GM18505 (cell line): ENCODE measurements around the gene ATP5F1D.

Experiments used
- ATAC-seq: cut with Tn5 transposase; IDR thresholded peaks from one replicate; pipeline ENCODE4 v1.9.1; 2021; ENCODE audit not compliant: unreplicated experiment
- POLR2A ChIP-seq: IDR thresholded peaks from 4 replicates; pipeline ENCODE4 v1.6.1; 2011; ENCODE audit warnings: borderline replicate concordance; ENCODE audit not compliant: insufficient read depth, insufficient read length; ENCODE audit errors: extremely low read depth

Gene ATP5F1D

DNA sequence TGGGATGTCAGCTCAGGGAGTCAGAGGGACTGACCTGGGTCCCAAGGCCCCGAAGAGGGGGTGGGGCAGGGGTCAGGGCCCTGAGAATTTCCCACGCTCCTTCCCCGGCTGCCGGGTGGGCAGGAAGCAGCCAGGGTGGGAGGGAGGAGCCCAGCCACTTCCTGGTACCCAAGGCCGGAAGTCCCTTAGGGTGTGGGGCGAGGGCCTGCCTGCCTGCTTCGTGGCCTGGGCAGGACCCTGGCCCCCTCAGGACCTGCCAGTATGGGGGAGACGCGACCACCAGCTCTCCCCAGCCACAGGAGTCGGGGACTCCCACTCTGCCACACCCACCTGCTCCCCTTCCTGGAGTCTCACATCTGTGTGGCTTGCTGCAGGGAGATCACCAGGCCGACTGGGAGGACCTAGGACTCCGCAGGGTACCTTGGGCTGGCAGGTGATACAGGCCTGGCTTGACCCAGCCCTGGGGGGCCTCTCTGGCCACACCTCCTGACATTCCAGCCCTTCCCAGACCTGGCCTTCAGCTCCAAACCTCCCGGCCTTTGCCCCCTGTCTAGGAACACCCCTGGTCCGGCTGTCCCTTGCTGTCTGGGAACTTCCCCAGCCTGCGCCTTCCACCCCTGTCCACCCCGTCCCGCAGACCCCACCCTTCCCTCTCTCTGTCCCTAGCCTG, 17.8 kb downstream of the ATP5F1D start:
- peak; percentile 25 for ATAC-seq
- peak; percentile 85 for TF ChIP-seq POLR2A

DNA sequence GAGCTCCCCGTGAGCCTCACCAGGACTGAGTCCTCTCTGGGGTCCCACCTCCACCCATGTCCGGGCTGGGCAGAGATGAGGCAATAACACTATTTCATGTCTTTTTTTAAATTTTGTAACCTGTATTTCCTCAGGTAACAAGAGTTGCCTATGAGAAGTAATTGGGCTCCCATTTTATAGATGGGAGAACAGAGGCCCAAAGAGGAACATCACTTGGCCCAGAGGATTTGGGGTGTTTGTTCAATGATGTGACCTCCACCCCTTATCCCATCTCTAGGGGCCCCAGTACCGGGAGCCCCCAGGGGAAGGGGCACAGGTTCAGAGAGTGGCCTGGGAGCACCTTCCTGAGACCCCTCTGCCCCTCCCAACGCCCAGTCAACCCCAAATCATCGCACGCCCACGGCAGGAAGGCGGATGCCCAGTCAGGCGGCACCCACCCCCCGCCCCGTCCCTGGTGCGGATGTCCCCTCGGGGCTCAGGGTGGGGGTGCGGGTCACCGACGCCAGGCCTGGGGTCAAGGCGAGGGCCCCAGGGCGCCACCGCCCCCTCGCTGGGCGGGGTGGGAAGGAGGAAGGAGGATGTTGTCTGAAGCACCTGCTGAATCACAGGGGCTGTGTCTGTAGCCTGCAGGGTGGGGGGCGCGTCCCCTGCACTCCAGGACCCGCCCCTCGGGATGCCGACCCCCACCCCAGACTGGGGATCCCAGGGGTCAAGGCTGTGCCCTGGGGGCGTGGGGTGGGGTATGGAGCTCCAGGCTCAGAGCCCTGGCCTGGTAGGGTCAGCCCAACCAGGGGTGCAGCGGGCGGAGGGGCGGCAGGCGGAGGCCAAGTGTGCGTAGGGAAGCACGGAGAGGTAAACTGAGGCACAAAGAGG, 18.6 kb downstream of the ATP5F1D start:
- TF ChIP-seq POLR2A = no peak

DNA sequence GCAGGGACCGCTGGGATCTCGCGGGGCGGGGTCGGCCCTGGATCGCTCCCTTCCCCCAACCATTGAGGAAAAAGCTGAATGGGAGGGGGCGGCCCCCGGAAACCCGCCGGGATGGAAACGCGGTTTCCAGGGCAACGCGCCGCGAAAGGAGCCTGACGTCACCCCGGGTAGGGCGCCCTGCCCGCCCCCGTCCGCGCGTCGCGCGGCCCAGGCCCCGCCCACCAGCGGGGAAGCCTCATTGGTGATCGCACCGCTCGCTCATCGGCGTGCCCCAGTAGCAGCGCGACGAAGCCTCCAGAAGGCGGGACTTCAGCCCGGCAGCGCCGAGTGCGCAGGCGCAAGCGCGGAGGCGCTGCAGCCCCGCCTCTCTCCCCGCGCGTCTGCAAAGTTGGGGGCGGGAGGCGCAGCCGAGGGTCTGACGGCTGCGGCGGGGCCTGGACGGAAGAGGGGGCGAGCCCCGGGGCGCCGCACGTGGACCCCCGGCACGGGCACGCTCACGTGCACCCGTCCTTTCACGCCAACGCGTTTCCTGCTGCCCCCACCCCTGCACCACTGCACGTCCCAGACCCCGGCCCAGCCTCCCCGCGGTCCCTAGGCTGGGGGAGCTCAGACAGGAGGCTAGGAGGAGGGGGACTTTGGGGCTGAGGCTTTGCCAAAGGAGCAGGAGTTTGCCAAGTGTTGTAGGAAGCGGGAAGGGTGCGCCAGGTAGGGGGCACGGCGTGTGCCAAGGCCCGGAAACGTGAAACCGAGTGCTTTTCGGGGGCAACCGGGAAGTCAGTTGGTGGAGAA, 19.4 kb downstream of the ATP5F1D start:
- peak; percentile 50 for ATAC-seq
- peak; percentile 28 for TF ChIP-seq POLR2A

More for the DNA sequence above, 18.6 kb downstream of the ATP5F1D start:
- ATAC-seq = peak; percentile 5

DNA sequence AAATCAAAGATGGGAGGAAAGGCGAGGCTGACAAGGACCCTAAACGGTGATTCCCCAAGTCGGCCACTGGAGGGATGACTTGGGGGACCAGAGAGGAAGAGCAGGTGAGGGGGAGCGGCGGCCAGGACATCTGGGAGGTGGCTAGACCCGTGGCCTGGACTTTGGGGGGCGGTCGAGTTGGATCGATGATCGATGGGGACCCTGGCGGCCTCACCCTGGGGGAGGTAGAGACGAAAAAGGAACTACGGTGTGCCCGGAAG, 19.9 kb downstream of the ATP5F1D start:
- ATAC-seq = no peak
- TF ChIP-seq POLR2A = no peak

DNA sequence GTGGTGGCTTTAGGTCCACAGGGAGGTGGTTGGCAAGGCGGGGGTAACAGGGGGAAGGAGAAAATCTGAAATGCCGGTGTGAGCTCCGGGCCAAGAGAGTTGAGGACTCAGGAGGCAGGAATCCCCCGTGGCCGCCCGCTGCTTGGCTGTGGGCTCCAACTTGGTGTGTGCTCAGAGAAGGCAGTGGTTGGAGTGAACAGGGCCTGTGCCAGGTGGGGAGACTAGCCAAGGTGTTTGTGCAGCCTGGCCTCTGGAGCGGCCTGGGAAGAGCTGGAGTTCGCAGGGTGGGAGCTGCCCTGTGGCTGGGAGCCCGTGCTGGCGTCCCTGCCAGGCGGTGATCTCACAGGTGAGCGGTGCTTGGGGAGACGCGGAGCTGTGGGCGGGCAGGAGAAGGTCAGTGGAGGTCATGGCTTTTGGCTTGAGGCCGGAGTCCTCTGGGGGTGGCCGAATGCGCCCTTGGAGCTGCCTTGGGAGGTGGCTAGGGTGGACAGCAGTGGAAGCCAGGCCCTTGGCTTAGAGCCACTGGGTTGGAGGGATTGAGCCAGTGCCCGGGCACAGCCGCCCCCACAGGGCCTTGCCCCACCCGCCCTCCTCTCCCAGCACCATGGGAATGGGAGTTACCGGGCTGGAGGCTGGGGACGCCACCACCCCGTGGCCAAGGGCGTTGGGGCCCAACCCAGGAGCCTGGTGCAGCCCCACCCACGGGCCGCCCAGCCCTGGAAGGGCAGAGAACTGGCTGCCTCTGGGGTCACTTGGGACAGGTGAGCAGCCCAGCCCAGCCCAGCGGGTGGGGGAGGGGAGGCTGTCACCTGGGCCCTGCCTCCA, 20.5 kb downstream of the ATP5F1D start:
- ATAC-seq = no peak
- TF ChIP-seq POLR2A = peak; percentile 35

DNA sequence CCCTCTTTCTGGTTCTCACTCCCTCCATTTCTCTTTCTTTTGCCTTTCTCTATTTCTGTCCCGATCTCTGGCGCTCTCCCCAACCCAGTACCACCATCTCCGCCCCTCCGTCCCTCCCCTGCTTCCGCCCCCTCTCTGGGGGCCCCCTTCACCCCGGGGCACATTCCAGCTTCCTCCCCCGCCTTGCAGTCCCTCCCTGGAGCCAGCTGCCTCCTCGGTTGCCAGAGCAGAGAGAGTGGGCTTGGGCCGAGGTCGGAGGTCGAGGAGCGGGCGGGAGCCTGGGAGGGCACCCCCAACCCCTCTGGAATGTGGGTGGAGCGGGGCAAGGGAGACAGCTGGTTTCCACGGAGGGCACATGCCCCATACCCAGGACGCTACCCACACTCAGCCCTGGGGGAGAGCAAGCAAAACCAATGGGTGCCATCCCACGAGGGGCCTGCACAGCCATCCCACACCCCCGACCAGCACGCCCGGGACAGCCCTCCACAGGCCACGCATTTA, 21.1 kb downstream of the ATP5F1D start:
- no peak for ATAC-seq
- TF ChIP-seq POLR2A = no peak

DNA sequence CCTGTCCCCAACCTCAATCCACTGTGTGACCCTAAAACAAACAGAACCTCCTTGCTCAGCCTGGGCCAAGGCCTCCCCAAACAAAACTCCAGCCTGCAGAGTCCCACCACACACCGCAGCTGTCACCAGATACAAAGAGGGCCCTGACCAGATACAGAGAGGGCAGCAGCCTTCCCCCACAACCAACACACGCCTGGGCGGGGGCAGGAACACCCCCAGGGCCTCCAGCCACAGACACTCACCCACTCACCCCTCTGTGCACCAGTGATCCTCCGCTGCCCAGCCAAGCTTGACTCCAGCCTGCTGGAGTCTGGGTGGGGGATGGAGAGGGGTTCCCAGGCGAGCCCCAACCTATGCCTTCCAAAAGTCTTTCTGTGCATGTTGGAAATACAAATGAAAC, 21.6 kb downstream of the ATP5F1D start:
- no peak for TF ChIP-seq POLR2A

DNA sequence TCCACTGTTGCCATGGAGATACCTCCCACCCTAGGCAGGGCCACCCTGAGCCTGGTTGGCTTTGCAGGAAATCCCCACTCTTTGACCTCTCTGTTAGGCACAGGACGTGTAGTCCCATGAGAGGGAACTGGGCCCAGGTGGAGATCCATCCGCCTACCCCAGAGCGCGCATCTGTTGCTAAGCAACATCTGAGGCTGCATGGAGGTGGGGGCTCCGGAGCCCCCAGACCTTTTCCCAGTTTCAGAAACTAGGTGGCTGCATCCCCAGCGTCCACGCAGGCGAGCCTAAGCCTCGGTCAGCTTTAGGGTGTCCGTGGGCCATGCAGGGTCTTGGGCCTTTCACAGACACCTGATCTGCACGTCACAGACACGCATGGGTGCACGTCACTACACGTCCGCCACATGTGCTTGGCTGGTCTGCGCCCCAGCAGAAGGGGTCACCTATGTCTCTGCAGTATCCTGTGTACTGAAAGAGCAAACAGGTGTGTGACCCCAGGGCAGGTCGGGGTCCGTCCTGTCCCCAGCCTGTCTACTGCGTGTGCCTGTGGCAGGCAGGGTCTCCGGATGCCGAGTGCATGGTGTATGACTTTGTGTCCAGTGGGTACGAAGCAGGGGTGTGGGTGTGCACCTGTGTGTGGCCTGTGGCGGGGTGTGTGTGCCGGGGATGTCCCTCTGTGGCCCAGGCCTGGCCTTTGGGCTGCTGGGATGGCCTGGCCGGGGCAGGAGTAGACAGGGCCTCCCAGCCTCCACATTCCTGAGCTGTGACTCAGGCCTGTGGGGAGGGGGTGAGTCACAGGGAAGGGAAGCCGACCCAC, 23.5 kb downstream of the ATP5F1D start:
- ATAC-seq = no peak

More for the DNA sequence above, 21.6 kb downstream of the ATP5F1D start:
- no peak for ATAC-seq

DNA sequence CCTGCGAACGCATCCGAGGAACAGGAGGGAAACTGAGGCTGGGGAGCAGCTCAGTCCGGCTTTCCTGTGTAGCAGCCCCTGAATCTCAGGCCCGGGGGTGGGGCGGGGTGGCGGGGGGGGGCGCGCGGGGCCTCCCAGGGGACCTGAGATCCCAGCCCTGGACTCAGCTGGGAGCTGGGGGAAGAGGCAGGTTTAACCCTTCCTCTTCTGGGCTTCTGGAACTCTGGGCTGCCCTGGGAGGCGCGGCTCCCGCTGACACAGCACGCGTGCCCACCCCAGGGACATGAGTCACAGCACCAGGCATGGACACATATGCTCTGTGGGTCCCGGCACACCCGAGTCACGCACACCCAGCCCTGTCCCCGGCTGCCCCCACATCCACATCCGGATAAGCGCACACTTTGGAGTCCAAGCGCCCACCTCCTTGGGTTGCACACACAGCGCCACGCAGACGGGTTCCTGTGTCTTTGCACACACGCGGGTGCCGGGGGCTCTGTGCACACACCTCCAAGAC, 24.1 kb downstream of the ATP5F1D start:
- peak; percentile 26 for TF ChIP-seq POLR2A
- no peak for ATAC-seq

More for the DNA sequence above, 23.5 kb downstream of the ATP5F1D start:
- no peak for TF ChIP-seq POLR2A

DNA sequence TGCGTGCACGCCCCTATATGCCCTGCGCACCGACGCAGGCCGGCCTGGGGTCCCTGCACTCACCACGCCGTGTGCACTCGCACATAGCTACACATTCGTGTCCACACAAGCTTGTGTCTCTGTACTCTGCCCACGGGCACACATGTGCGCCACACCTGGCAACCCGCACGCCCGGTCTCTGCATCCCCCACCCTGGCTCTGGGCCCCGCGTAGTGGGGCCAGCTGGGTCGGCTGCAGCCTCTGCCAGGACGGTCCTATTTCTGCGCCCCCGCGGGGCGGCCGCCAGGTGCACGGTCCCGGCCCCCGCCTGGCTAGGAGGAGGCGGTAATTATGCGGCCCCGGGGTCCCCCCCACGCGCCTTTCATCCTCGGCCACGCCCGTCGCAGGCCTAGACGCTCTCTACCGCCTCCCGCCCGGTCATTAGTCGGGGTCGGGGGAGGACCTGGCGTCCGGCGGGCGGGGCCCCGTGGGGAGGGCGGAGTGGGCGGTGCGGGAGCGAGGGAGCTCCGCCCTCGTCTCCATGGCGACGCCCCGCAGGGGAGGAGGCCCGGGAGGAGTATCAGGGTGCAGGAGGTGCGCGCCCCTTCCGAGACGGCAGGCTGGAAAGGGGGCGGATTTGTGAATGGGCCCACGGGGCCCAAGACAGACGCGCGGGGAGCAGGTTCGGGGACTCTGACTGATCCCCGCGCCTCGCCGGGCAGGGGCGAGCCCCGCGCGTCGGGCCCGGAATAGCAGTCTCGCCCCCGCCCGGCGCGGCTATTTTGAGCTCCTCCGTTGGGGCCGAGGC, 24.8 kb downstream of the ATP5F1D start:
- peak; percentile 25 for ATAC-seq
- peak; percentile 3 for TF ChIP-seq POLR2A

DNA sequence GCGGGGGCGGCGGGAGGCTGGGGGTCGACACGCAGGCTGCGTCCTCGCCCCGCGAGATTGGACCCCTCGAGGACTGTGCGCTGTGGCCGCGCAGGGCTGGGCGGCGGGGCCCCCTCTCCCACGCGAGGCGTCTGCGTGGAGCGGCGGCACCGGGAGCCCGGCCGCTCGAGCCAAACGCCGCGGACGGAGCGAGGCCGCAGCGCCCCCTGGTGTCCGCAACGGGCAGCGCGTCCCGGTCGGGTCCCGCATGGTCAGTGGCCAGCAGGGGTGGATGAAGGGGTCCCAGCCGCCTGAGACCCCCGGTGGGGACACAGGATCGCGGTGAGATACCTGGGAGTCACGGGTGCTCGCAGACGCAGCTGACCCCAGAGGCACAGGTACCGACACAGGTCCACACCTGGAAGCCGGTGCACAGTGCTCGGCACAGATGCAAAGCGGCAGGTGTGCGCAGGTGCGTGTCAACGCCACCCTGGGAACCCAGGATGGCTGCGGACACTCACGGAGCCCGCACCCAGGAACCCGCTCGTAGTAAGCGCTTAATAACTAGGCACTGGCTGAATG, 25.4 kb downstream of the ATP5F1D start:
- peak; percentile 18 for ATAC-seq
- no peak for TF ChIP-seq POLR2A
